Measurements from ENCODE around the gene GLRX5. TPM values are rescaled to one million over a fixed set of nuclear protein-coding genes. Genes with fewer than 3 reads are reported as not detected.

Gene GLRX5
- total RNA-seq, 1 experiment from 2014 or later, result 60.1 TPM

DNA sequence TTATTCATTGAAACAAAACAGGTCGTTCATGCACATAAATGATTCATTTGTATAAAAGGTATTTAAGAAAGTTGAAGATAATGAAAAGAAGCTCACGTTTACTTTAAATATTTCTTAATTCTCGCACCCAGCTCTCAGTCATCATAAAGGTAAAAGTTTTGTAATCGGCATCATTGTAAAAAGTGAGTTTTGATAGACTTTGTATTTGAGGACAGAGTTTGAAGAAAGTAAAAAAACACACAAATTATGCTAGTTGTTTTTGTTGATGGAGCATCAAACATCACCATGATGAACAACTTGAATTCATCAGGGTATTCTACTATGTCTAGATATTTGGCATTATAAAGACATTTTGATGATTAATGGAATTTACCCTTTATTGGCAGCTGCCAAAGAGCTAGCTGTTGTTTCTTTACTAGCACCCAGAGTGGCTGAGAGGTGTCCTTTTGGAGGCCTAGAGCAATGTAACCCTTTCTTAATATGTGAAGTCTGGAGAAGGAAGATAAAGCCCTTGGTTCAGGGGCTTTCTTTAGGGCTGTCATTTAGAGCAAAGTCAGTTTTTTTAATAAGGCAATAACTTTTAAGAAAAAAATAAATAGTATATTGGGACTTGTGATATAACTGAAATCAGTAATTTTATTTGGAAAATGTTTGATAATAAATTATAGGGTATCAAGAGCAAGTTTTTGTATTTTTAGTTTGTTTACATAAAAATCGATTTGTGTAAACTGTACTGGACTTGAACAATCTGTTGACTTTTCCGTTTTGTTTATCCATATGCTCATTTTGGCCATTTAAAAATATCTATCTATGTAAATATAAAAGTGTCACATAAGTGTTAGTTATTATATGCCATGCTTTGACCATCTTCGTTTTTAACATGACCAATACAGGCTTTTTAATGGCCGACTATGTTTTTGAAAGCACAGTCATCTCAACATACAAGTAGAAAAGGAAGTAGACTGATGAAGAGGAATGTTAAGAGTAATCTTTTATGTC lies 7.4 kb downstream of the GLRX5 start (continued):
- TF ChIP-seq EZH2phosphoT487 (IDR thresholded peaks at IDR 0.05; ENCODE audit: borderline replicate concordance), result no peak
- no peak for TF ChIP-seq SIN3A (IDR thresholded peaks at IDR 0.05; ENCODE audit: low read depth)
- no peak for TF ChIP-seq RAD21 (IDR thresholded peaks at IDR 0.05; ENCODE audit: low read depth)
- no peak for TF ChIP-seq SRF (IDR thresholded peaks at IDR 0.05; ENCODE audit: low read depth)
- no peak for TF ChIP-seq FOSL1 (IDR thresholded peaks at IDR 0.05; ENCODE audit: low read depth)
- TF ChIP-seq POLR2A (IDR thresholded peaks at IDR 0.05; ENCODE audit: borderline replicate concordance, extremely low read depth, insufficient read depth, insufficient read length), result no peak
- TF ChIP-seq JUND (IDR thresholded peaks at IDR 0.05), result no peak
- TF ChIP-seq, protein P1, sequence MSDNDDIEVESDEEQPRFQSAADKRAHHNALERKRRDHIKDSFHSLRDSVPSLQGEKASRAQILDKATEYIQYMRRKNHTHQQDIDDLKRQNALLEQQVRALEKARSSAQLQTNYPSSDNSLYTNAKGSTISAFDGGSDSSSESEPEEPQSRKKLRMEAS (IDR thresholded peaks at IDR 0.05), result no peak
- no peak for TF ChIP-seq POLR2AphosphoS5 (IDR thresholded peaks at IDR 0.05; ENCODE audit: low read depth, low read length)
- TF ChIP-seq EZH2 (IDR thresholded peaks at IDR 0.05), result no peak
- TF ChIP-seq ELF1 (IDR thresholded peaks at IDR 0.05; ENCODE audit: borderline replicate concordance, low read depth), result no peak
- no peak for TF ChIP-seq YY1 (IDR thresholded peaks at IDR 0.05; ENCODE audit: extremely low read depth, insufficient replicate concordance, low read depth, low read length)
- TF ChIP-seq ZNF274 (IDR thresholded peaks at IDR 0.05; ENCODE audit: low read depth, low read length), result no peak

DNA sequence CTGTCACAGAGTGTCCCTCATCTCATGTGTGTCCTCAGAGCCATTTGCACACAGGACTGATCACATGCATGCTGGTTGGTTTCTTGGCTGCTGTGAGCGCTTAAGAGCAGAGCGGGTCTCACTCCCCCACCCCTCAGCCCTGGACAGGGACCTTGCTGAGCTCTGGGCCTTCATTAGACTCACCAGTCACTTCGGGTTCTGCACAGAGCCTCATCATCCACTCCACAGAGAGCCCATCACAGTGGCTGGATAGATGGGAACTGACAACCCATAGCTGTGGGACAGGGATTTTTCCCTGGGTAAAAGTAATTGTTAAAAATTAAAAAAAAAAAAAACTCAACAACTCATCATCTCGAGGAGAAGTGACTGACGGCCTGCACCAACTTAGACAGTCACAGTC lies 8.2 kb downstream of the GLRX5 start:
- CTCF ChIA-PET, result no interaction called here
- intact Hi-C loops (cut with micrococcal nuclease), result no loop called here
- Histone ChIP-seq H3K4me1 (ENCODE audit: control insufficient read depth in 1 of 2, insufficient read depth in 2 of 2, low read length in 2 of 2) (peaks cover 15 to 24% of the 10 kb centered on the region in 2 experiments), H3K79me2 (ENCODE audit: insufficient read depth, low read length) (peaks cover 57% of the 10 kb centered on the region), H4K20me1 (ENCODE audit: insufficient read depth) (peaks cover 12% of the 10 kb centered on the region; the same call in 1 of the 2 replicates), H3K9me2 (ENCODE audit: insufficient read depth) (no peaks in the 10 kb centered on the region), H3K27me3 (ENCODE audit: insufficient read depth, low read length) (no peaks in the 10 kb centered on the region), H3K9me3 (ENCODE audit: control insufficient read depth in 1 of 2, insufficient read depth in 1 of 2, low read depth in 1 of 2, low read length in 2 of 2) (no peaks in the 10 kb centered on the region), H2AFZ (ENCODE audit: low read depth, low read length, poor library complexity, severe bottlenecking) (no peak overlapping the region), H3K36me3 (ENCODE audit: control insufficient read depth in 1 of 2, insufficient read depth in 2 of 2, low read length in 2 of 2) (0 out of 4 replicates have a peak, but pooled peaks cover 0 to 5% of the 10 kb centered on the region in 2 experiments), H3K9ac (ENCODE audit: low read length) (no peak overlapping the region), H3K4me3 (replicated peaks in 1 of 2; ENCODE audit: low read depth in 1 of 2, low read length in 2 of 2) (no peak overlapping the region), H3K4me2 (ENCODE audit: low read length) (no peak overlapping the region), H3K27ac (ENCODE audit: low read depth, low read length) (no peak overlapping the region)
- POLR2A ChIA-PET, result no interaction called here
- DNase-seq (ENCODE audit: low read depth, low spot score) (no peak), ATAC-seq (no peak)
- no TSS peak for BruUV-seq (replicated peaks)
- TF ChIP-seq POLR2AphosphoS5 (IDR thresholded peaks at IDR 0.05; ENCODE audit: low read depth, low read length), result no peak
- no peak for TF ChIP-seq JUND (IDR thresholded peaks at IDR 0.05)
- TF ChIP-seq CEBPB (IDR thresholded peaks at IDR 0.05; ENCODE audit: low read depth), result no peak
- TF ChIP-seq SP1 (IDR thresholded peaks at IDR 0.05; ENCODE audit: low read depth), result no peak
- TF ChIP-seq POLR2A (IDR thresholded peaks at IDR 0.05; ENCODE audit: borderline replicate concordance, extremely low read depth, insufficient read depth, insufficient read length), result no peak
- no peak for TF ChIP-seq SRF (IDR thresholded peaks at IDR 0.05; ENCODE audit: low read depth)
- TF ChIP-seq EZH2phosphoT487 (IDR thresholded peaks at IDR 0.05; ENCODE audit: borderline replicate concordance), result no peak
- RAD21 ChIA-PET (ENCODE audit: low non-redundant PET in 1 of 2, low total read pairs in 2 of 2, uncharacterized antibody in 2 of 2, unreplicated experiment in 2 of 2), result no interaction called here
